Peyer's patch (tissue), 4 donors: ENCODE measurements around the gene TMEM81. TPM values are rescaled to one million over a fixed set of nuclear protein-coding genes. Genes with fewer than 3 reads are reported as not detected.

Experiments
- DNase-seq, 3 donors: peaks; one replicate each; pipeline ENCODE4 v3.0.0-alpha.2; 2017 to 2019
- H3K27ac ChIP-seq, 4 donors: fragments of 200-600 bp; sonication (generic); one replicate each; pipeline ENCODE4 v1.5.1; 2016 to 2019
- H3K27me3 ChIP-seq, 2 donors: fragments of 200-600 bp; sonication (generic); one replicate each; pipeline ENCODE4 v1.5.1; 2019
- H3K36me3 ChIP-seq, 3 donors: fragments of 200-600 bp; sonication (generic); one replicate each; pipeline ENCODE4 v1.5.1; 2016 to 2019
- H3K4me1 ChIP-seq, 4 donors: fragments of 200-600 bp; sonication (generic); one replicate each; pipeline ENCODE4 v1.5.1; 2016 to 2019
- H3K4me3 ChIP-seq, 4 donors: fragments of 200-600 bp; sonication (generic); 1 replicate in 3 of 4; 2 replicates in 1 of 4; pipeline ENCODE4 v1.5.1; 2016 to 2019; ENCODE audit warnings: mild to moderate bottlenecking in 1 of 4
- H3K9me3 ChIP-seq, 4 donors: fragments of 200-600 bp; sonication (generic); one replicate each; pipeline ENCODE4 v1.5.1; 2016 to 2019; ENCODE audit warnings: mild to moderate bottlenecking in 1 of 4
- POLR2A ChIP-seq, 2 donors: fragments of 450-650 bp; IDR thresholded peaks; one replicate each; pipeline ENCODE4 v1.5.1; 2017; ENCODE audit warnings: antibody characterized with exemption in 2 of 2, mild to moderate bottlenecking in 2 of 2, moderate library complexity in 2 of 2
- total RNA-seq, 4 donors: library from RNA; depleted of rRNA; stranded (reverse); fragments of >200 nt; gene quantifications; one replicate each; pipeline ENCODE4 v1.1.0, GENCODE V29; 2016
- TF ChIP-seq, protein P1 (sequence below), 6 experiments: fragments of 450-650 bp in 4 of 6; fragments of 200-600 bp in 2 of 6; sonication (generic) in 1 of 6; IDR thresholded peaks; one replicate each; pipeline ENCODE4 v1.5.1; 2017 to 2019; ENCODE audit warnings: antibody characterized with exemption in 6 of 6, mild to moderate bottlenecking in 3 of 6, moderate library complexity in 1 of 6

The TMEM81 gene
- total RNA-seq, 4 donors from 2014 or later, result 0.88 to 3.3 (median 2.6) TPM

DNA sequence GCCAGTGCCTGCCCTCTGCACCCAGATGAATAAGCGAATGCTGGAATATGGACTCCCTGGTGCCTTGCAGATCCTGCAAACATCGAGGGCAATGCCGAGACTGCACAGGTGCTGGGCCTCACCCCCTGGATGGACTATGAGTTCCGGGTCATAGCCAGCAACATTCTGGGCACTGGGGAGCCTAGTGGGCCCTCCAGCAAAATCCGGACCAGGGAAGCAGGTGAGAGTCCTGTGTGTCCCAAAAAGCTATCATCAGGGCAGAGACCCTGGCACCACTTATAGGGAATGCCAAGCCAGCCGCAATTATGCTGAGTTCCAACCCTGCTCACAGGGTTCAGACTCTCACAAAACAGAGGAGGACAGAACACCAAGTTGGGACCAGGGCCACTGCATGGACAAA is 17.2 kb downstream of the TMEM81 start:
- no peak for DNase-seq
- no peaks in the 10 kb centered on the region for H3K27me3 ChIP-seq
- TF ChIP-seq, protein P1, sequence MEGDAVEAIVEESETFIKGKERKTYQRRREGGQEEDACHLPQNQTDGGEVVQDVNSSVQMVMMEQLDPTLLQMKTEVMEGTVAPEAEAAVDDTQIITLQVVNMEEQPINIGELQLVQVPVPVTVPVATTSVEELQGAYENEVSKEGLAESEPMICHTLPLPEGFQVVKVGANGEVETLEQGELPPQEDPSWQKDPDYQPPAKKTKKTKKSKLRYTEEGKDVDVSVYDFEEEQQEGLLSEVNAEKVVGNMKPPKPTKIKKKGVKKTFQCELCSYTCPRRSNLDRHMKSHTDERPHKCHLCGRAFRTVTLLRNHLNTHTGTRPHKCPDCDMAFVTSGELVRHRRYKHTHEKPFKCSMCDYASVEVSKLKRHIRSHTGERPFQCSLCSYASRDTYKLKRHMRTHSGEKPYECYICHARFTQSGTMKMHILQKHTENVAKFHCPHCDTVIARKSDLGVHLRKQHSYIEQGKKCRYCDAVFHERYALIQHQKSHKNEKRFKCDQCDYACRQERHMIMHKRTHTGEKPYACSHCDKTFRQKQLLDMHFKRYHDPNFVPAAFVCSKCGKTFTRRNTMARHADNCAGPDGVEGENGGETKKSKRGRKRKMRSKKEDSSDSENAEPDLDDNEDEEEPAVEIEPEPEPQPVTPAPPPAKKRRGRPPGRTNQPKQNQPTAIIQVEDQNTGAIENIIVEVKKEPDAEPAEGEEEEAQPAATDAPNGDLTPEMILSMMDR (IDR thresholded peaks at IDR 0.05), result no peak
- no peak for TF ChIP-seq POLR2A (IDR thresholded peaks at IDR 0.05)
- no peaks in the 10 kb centered on the region for H3K4me1 ChIP-seq
- H3K27ac ChIP-seq, result no peak overlapping the region
- no peaks in the 10 kb centered on the region for H3K9me3 ChIP-seq
- H3K4me3 ChIP-seq, result no peak overlapping the region
- H3K36me3 ChIP-seq, result no peaks in the 10 kb centered on the region

DNA sequence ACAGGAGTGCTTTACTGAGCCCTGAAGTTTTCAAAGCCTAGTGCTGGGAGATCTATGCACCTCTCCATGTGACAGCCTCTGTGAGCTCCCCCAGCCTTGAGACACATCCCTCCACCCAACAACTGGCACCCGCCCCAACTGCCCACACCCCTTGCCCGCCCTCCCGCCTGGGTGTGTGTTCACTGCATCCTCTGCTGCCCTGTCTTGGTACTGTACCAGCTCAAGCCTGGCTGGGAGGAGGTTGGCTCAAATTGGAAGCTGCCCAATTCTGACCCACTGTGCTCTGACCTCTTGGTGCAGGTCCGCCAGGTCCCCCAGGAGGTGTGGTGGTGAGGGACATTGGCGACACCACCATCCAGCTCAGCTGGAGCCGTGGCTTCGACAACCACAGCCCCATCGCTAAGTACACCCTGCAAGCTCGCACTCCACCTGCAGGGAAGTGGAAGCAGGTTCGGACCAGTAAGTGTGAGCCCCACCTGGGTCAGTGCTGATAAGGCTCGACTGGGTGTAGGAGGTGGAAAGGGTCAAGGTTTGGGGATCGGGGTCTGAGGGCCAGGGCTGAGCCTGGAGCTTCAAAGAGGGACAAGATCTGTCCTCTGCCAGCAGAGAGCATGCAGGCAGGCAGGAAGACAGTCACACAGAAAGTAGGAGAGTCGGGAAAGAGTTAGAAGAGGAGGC is 18.0 kb downstream of the TMEM81 start:
- Histone ChIP-seq H3K36me3 (no peaks in the 10 kb centered on the region), H3K27ac (no peak overlapping the region), H3K27me3 (no peaks in the 10 kb centered on the region), H3K4me3 (no peak overlapping the region), H3K9me3 (no peaks in the 10 kb centered on the region), H3K4me1 (peaks cover 0 to 4% (median 0%) of the 10 kb centered on the region in 4 donors)
- no peak for DNase-seq
- no peak for TF ChIP-seq POLR2A (IDR thresholded peaks at IDR 0.05)
- TF ChIP-seq, protein P1 (IDR thresholded peaks at IDR 0.05), result no peak

DNA sequence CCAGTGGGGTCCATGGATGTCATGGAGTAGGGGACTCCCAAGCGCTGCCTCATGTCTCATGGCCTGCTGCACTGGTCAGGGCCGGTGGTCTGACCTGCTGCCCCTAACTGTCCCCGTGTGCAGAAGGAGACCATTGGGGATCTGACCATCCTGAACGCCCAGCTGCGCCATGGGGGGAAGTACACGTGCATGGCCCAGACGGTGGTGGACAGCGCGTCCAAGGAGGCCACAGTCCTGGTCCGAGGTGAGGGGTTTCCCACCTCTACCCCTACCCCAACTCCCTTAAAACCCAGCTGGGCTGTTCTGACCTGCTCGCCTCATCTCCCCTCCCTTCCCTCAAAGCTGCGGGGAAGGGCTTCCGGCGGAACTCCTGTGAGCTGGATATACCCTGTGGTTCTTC is 18.6 kb downstream of the TMEM81 start:
- TF ChIP-seq, protein P1 (IDR thresholded peaks at IDR 0.05), result no peak
- no peak for TF ChIP-seq POLR2A (IDR thresholded peaks at IDR 0.05)
- H3K27me3 ChIP-seq, result no peaks in the 10 kb centered on the region
- H3K36me3 ChIP-seq, result no peaks in the 10 kb centered on the region
- H3K27ac ChIP-seq, result no peak overlapping the region
- peaks cover 0 to 4% (median 0%) of the 10 kb centered on the region in 4 donors for H3K4me1 ChIP-seq
- DNase-seq, result no peak
- H3K4me3 ChIP-seq, result no peak overlapping the region
- no peaks in the 10 kb centered on the region for H3K9me3 ChIP-seq

DNA sequence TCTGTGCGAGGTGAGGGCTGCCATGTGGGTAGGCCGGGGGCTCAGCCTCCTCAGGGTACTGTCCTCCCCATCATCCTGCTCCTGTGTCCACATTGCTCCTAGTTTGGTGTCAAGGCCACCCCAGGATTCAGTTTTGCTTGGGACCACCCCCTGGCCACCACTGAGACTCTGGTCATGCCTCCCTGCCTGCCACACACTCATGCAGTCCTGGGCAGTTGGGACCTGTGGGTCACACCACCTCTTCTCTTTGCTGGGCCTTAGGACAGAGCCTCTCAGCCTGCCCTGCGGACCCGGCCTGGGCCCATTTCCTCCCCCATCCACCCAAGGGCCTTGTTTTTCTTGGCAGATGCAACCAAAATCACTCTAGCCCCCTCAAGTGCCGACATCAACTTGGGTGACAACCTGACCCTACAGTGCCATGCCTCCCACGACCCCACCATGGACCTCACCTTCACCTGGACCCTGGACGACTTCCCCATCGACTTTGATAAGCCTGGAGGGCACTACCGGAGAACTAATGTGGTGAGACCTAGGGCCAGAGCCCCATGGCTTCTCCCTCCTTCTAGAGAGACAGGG is 19.4 kb downstream of the TMEM81 start:
- TF ChIP-seq POLR2A (IDR thresholded peaks at IDR 0.05), result no peak
- TF ChIP-seq, protein P1 (IDR thresholded peaks at IDR 0.05), result no peak
- H3K4me3 ChIP-seq, result no peak overlapping the region
- no peak overlapping the region for H3K27ac ChIP-seq
- no peaks in the 10 kb centered on the region for H3K36me3 ChIP-seq
- no peaks in the 10 kb centered on the region for H3K9me3 ChIP-seq
- DNase-seq, result no peak
- H3K4me1 ChIP-seq, result peaks cover 0 to 4% (median 0%) of the 10 kb centered on the region in 4 donors
- H3K27me3 ChIP-seq, result no peaks in the 10 kb centered on the region

DNA sequence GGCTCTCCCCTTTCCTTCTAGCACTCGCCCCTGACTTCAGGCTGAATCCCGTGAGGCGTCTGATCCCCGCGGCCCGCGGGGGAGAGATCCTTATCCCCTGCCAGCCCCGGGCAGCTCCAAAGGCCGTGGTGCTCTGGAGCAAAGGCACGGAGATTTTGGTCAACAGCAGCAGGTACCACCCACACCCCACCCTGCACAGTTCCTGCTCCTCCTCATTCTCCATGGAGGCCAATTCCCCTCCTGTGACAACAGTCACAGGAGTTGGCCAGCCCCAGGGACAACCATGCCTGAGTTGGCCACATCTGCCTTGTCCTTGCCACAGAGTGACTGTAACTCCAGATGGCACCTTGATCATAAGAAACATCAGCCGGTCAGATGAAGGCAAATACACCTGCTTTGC is 20.0 kb downstream of the TMEM81 start:
- Histone ChIP-seq H3K27me3 (no peaks in the 10 kb centered on the region), H3K9me3 (no peaks in the 10 kb centered on the region), H3K4me3 (no peak overlapping the region), H3K36me3 (no peaks in the 10 kb centered on the region), H3K4me1 (peaks cover 0 to 4% (median 0%) of the 10 kb centered on the region in 4 donors), H3K27ac (no peak overlapping the region)
- DNase-seq, result no peak
- TF ChIP-seq, protein P1 (IDR thresholded peaks at IDR 0.05), result no peak
- TF ChIP-seq POLR2A (IDR thresholded peaks at IDR 0.05), result no peak
